Kidney (tissue), 14 donors: ENCODE data around the gene DLX5. TPM values are rescaled to one million over a fixed set of nuclear protein-coding genes. Genes with fewer than 3 reads are reported as not detected.

Experiments
- DNase-seq, 5 donors: peaks; one replicate each; pipeline ENCODE4 v3.0.0-alpha.2; 2013 to 2020
- FAIRE-seq: peaks from 2 replicates; lab custom pipeline; 2012; peaks lifted over from hg19 to GRCh38; lab: Jason Lieb, UNC
- H3K27ac ChIP-seq, 2 donors: one replicate each; pipeline ENCODE4 v1.7.0; 2013; ENCODE audit warnings: low read depth in 2 of 2, low read length in 2 of 2, inconsistent platforms in 1 of 2
- H3K27me3 ChIP-seq: one replicate; pipeline ENCODE4 v1.7.1; 2013; ENCODE audit warnings: low read length, inconsistent platforms; ENCODE audit not compliant: control insufficient read depth, insufficient read depth
- H3K36me3 ChIP-seq, 3 donors: one replicate each; pipeline versions ENCODE4 v1.7.0 to v1.7.1; 2013; ENCODE audit warnings: low read length in 3 of 3, control low read depth in 1 of 3, inconsistent platforms in 1 of 3; ENCODE audit not compliant: insufficient read depth in 3 of 3, control insufficient read depth in 2 of 3
- H3K4me1 ChIP-seq, 3 donors: one replicate each; pipeline versions ENCODE4 v1.7.0 to v1.7.1; 2013; ENCODE audit warnings: low read length in 3 of 3, inconsistent platforms in 1 of 3, low read depth in 1 of 3; ENCODE audit not compliant: control insufficient read depth in 2 of 3, insufficient read depth in 2 of 3
- H3K4me3 ChIP-seq, 3 donors: one replicate each; pipeline versions ENCODE4 v1.7.0 to v1.8.1; 2013; ENCODE audit warnings: low read length in 3 of 3, control low read depth in 1 of 3, inconsistent platforms in 1 of 3
- H3K9ac ChIP-seq, 3 donors: one replicate each; pipeline versions ENCODE4 v1.7.0 to v1.7.1; 2013; ENCODE audit warnings: low read length in 3 of 3, control low read depth in 1 of 3, inconsistent platforms in 1 of 3
- H3K9me3 ChIP-seq, 3 donors: one replicate each; pipeline versions ENCODE4 v1.7.0 to v1.7.1; 2013; ENCODE audit warnings: low read length in 3 of 3, control low read depth in 1 of 3, inconsistent platforms in 1 of 3; ENCODE audit not compliant: control insufficient read depth in 2 of 3, insufficient read depth in 1 of 3
- CTCF ChIP-seq: IDR thresholded peaks from 3 replicates; pipeline ENCODE4 v1.5.1; 2012; ENCODE audit warnings: mild to moderate bottlenecking, moderate library complexity, borderline replicate concordance; ENCODE audit not compliant: insufficient read depth; ENCODE audit errors: extremely low read depth
- intact Hi-C: fragments of 100-400 bp; cut with DNase I; formaldehyde crosslinking; loops from one replicate; pipeline ENCODE4 v1.11.1; 2022
- polyA plus RNA-seq: library from polyadenylated mRNA; stranded (reverse); fragments of 350-450 nt; fragmentation: Illumina TruSeq; extraction: RNeasy Lipid Tissue Mini Kit (QIAGEN cat#74804); gene quantifications from one replicate; pipeline ENCODE4 v1.2.3, GENCODE V29; 2014; ENCODE audit warnings: low read depth, low replicate concordance; ENCODE audit not compliant: insufficient read depth
- total RNA-seq: library from RNA; stranded (reverse); fragmentation: NEBNext Ultra II Directional; extraction: Animal tissue kit (Norgen Biotek cat#: 25700); gene quantifications from one replicate; pipeline ENCODE4 v1.2.1, GENCODE V29; 2021
- donor health status: control.
- donor health status: control.
- donor health status: control.
- donor health status: control.
- donor health status: control.
- donor health status: DM: yes; HTN: yes; CAD: no.
- donor health status: Normal renal cell carcinoma (clear cell type).

Gene DLX5
- total and polyA plus RNA-seq, 2 donors from 2014 or later = 0.82 TPM; not detected in 1

GRCh38 chr7:97012365-97013133 lies 12.1 kb downstream of the DLX5 start:
- Histone ChIP-seq H3K4me3 (no peak overlapping the region), H3K9me3 (no peaks in the 10 kb centered on the region), H3K36me3 (no peaks in the 10 kb centered on the region), H3K4me1 (peaks cover 0 to 3% (median 0%) of the 10 kb centered on the region in 3 donors), H3K9ac (no peak overlapping the region), H3K27me3 (peaks cover 95% of the 10 kb centered on the region), H3K27ac (no peak overlapping the region)
- DNase-seq (peak in 2 of 5 donors; percentile 7 to 22), FAIRE-seq (no peak)
- TF ChIP-seq CTCF = no peak
- intact Hi-C loops = no loop called here

- H3K27me3 ChIP-seq = peaks cover 95% of the 10 kb centered on the region
- H3K4me3 ChIP-seq = no peak overlapping the region
- TF ChIP-seq CTCF = no peak
- peaks cover 0 to 3% (median 0%) of the 10 kb centered on the region in 3 donors for H3K4me1 ChIP-seq
- no peak for FAIRE-seq
- no peaks in the 10 kb centered on the region for H3K36me3 ChIP-seq
- intact Hi-C loops = no loop called here
- no peak overlapping the region for H3K27ac ChIP-seq
- peak in 1 of 5 donors; percentile 27 for DNase-seq
- H3K9ac ChIP-seq = no peak overlapping the region
- no peaks in the 10 kb centered on the region for H3K9me3 ChIP-seq
These were observed 12.9 kb downstream of the DLX5 start for GRCh38 chr7:97011536-97012364.

- Histone ChIP-seq H3K27ac (no peak overlapping the region), H3K4me1 (peaks cover 0 to 3% (median 0%) of the 10 kb centered on the region in 3 donors), H3K36me3 (no peaks in the 10 kb centered on the region), H3K9me3 (no peaks in the 10 kb centered on the region), H3K27me3 (peaks cover 93% of the 10 kb centered on the region), H3K4me3 (no peak overlapping the region), H3K9ac (no peak overlapping the region)
- peak in 1 of 5 donors; percentile 13 for DNase-seq
- intact Hi-C loops = no loop called here
- no peak for TF ChIP-seq CTCF
- FAIRE-seq = no peak
These were observed 13.5 kb downstream of the DLX5 start for GRCh38 chr7:97011104-97011503.
